Measurements from ENCODE around the gene RBM24. TPM values are rescaled to one million over a fixed set of nuclear protein-coding genes. Genes with fewer than 3 reads are reported as not detected.

The RBM24 gene
- total and polyA plus RNA-seq, 11 donors: 107 to 263 (median 147) TPM

- intact Hi-C loops (cut with DNase I): loop anchor here in 4 of 10 donors (5.0 to 10.0 kb wide), 3 partner anchors 95 to 185 kb away; partner anchors contain the start of gene CAP2 (in 4 of the 4)
- Histone ChIP-seq H3K9me3 (no peaks in the 10 kb centered on the region), H3K27ac (peak overlapping the region; percentile 4 to 69 (median 36)), H3K27me3 (no peaks in the 10 kb centered on the region), H3K36me3 (peaks cover 0 to 23% (median 0%) of the 10 kb centered on the region in 9 donors), H3K4me1 (peaks cover 0 to 32% (median 4%) of the 10 kb centered on the region in 12 donors), H3K4me3 (no peak overlapping the region)
- DNase-seq (no peak), ATAC-seq (peak in 3 of 4 donors; percentile 24 to 56 (median 36))
- 43 to 50% (median 44%) methylated on average over 3 of the region's 3 CpGs for WGBS, 4 donors
- no peak for TF ChIP-seq CTCF (IDR thresholded peaks at IDR 0.05)
- TF ChIP-seq POLR2A (IDR thresholded peaks at IDR 0.05): no peak
Measured at GRCh38 chr6:17297271-17298080, 16.3 kb downstream of the RBM24 start.

- Histone ChIP-seq H3K9me3 (no peaks in the 10 kb centered on the region), H3K4me1 (peaks cover 0 to 26% (median 3%) of the 10 kb centered on the region in 12 donors), H3K27me3 (no peaks in the 10 kb centered on the region), H3K36me3 (peaks cover 0 to 16% (median 0%) of the 10 kb centered on the region in 9 donors), H3K27ac (peak overlapping the region in 7 of 12 donors; percentile 6 to 69 (median 46)), H3K4me3 (no peak overlapping the region)
- intact Hi-C loops (cut with DNase I): loop anchor here in 4 of 10 donors (5.0 to 10.0 kb wide), 3 partner anchors 94 to 184 kb away; partner anchors contain the start of gene CAP2 (in 4 of the 4)
- no peak for DNase-seq
- ATAC-seq: no peak
- WGBS, 4 donors: 38 to 45% (median 41%) methylated on average over 1 of the region's 1 CpG
- TF ChIP-seq POLR2A (IDR thresholded peaks at IDR 0.05) (no peak), CTCF (IDR thresholded peaks at IDR 0.05) (no peak)
Measured at GRCh38 chr6:17298257-17298656, 17.1 kb downstream of the RBM24 start.

- WGBS, 4 donors: 60 to 83% (median 71%) methylated on average over 2 of the region's 2 CpGs
- DNase-seq (no peak), ATAC-seq (no peak)
- H3K4me1 ChIP-seq: peaks cover 0 to 23% (median 3%) of the 10 kb centered on the region in 12 donors
- no peak overlapping the region for H3K4me3 ChIP-seq
- peak overlapping the region in 3 of 12 donors; percentile 2 to 61 (median 54) for H3K27ac ChIP-seq
- TF ChIP-seq POLR2A (IDR thresholded peaks at IDR 0.05) (no peak), CTCF (IDR thresholded peaks at IDR 0.05) (no peak)
- H3K27me3 ChIP-seq: no peaks in the 10 kb centered on the region
- intact Hi-C loops (cut with DNase I): loop anchor here in 4 of 10 donors (5.0 to 10.0 kb wide), 3 partner anchors 93 to 183 kb away; partner anchors contain the start of gene CAP2 (in 4 of the 4)
- H3K9me3 ChIP-seq: no peaks in the 10 kb centered on the region
- peaks cover 0 to 6% (median 0%) of the 10 kb centered on the region in 9 donors for H3K36me3 ChIP-seq
Measured at GRCh38 chr6:17299222-17299621, 18.1 kb downstream of the RBM24 start.

- WGBS, 4 donors: 24 to 36% (median 28%) methylated on average over 1 of the region's 1 CpG
- DNase-seq (no peak), ATAC-seq (peak in 3 of 4 donors; percentile 18 to 30 (median 23))
- Histone ChIP-seq H3K36me3 (peaks cover 0 to under 1% (median 0%) of the 10 kb centered on the region in 9 donors), H3K4me1 (peaks cover 0 to 23% (median 3%) of the 10 kb centered on the region in 12 donors), H3K9me3 (no peaks in the 10 kb centered on the region), H3K4me3 (no peak overlapping the region), H3K27ac (peak overlapping the region in 3 of 12 donors; percentile 2 to 61 (median 54)), H3K27me3 (no peaks in the 10 kb centered on the region)
- TF ChIP-seq POLR2A (IDR thresholded peaks at IDR 0.05): no peak
- no peak for TF ChIP-seq CTCF (IDR thresholded peaks at IDR 0.05)
- intact Hi-C loops (cut with DNase I): loop anchor here in 4 of 10 donors (5.0 to 10.0 kb wide), 3 partner anchors 93 to 183 kb away; partner anchors contain the start of gene CAP2 (in 4 of the 4)
Measured at GRCh38 chr6:17299750-17300149, 18.6 kb downstream of the RBM24 start.
